Uterus (tissue), 4 donors: Measurements from ENCODE around the gene PCSK2. TPM values are rescaled to one million over a fixed set of nuclear protein-coding genes. Genes with fewer than 3 reads are reported as not detected.

ENCODE experiments used
- DNase-seq, 2 donors: peaks; one replicate each; pipeline ENCODE4 v3.0.0-alpha.2; 2019 to 2020
- H3K27ac ChIP-seq, 2 donors: fragments of 200-600 bp; sonication (generic); 1 replicate in 1 of 2; 2 replicates in 1 of 2; pipeline ENCODE4 v1.5.1; 2016 to 2018
- H3K27me3 ChIP-seq, 2 donors: fragments of 200-600 bp; sonication (generic); one replicate each; pipeline ENCODE4 v1.5.1; 2018 to 2019; ENCODE audit warnings: control low read depth in 1 of 2
- H3K36me3 ChIP-seq, 2 donors: fragments of 200-600 bp; sonication (generic); one replicate each; pipeline ENCODE4 v1.5.1; 2019; ENCODE audit warnings: control low read depth in 1 of 2
- H3K4me1 ChIP-seq, 2 donors: fragments of 200-600 bp; sonication (generic); one replicate each; pipeline ENCODE4 v1.5.1; 2018 to 2019; ENCODE audit warnings: control low read depth in 1 of 2
- H3K4me3 ChIP-seq, 2 donors: fragments of 200-600 bp; sonication (generic); 1 replicate in 1 of 2; 2 replicates in 1 of 2; pipeline ENCODE4 v1.5.1; 2018 to 2019; ENCODE audit warnings: mild to moderate bottlenecking in 1 of 2
- H3K9me3 ChIP-seq, 2 donors: fragments of 200-600 bp; sonication (generic); one replicate each; pipeline ENCODE4 v1.5.1; 2019; ENCODE audit warnings: control low read depth in 1 of 2
- POLR2A ChIP-seq, 2 donors: fragments of 450-650 bp; IDR thresholded peaks; one replicate each; pipeline ENCODE4 v1.6.1; 2016; ENCODE audit warnings: antibody characterized with exemption in 2 of 2, mild to moderate bottlenecking in 1 of 2, moderate library complexity in 1 of 2
- intact Hi-C: fragments of 100-400 bp; cut with DNase I; formaldehyde crosslinking; loops from one replicate; pipeline ENCODE4 v1.15.1; 2023; ENCODE audit warnings: low total_unique reads
- total RNA-seq, 4 donors: library from RNA; depleted of rRNA in 3 of 4; stranded (reverse); fragments of >200 nt in 3 of 4; gene quantifications; one replicate each; pipeline versions ENCODE4 v1.1.0 to v1.2.4, GENCODE V29; 2014 to 2023
- TF ChIP-seq, protein P1 (sequence below), 4 experiments: fragments of 200-600 bp in 2 of 4; fragments of 450-650 bp in 2 of 4; sonication (generic) in 2 of 4; IDR thresholded peaks; one replicate each; pipeline ENCODE4 v1.5.1; 2016 to 2019; ENCODE audit warnings: antibody characterized with exemption in 4 of 4, mild to moderate bottlenecking in 2 of 4, moderate library complexity in 1 of 4
- donor health status: DM: yes; HTN: yes; CAD: no.

The PCSK2 gene
- total RNA-seq, 4 donors from 2014 or later: 0.37 to 1.6 TPM; not detected in 2

DNA sequence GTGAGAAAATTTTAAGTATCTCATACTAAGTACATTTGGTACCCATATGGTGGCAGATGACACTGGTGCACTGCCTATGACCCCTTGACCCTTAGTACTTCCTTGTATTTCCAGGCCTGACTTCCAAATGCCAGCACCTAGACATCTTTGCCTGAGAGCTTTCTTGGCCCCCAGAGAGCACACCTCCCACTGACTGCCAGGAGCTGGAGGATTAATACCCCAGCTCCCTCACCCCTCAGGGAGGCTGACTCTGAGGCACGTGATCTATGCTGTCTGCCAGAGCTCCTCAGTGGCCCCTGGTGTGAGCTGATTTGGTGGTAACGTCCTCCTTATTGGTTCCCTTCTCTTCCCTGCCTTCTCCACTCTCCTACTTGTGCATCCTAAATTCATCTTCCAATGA lies 266.3 kb downstream of the PCSK2 start:
- no peak for TF ChIP-seq POLR2A (IDR thresholded peaks at IDR 0.05)
- TF ChIP-seq, protein P1, sequence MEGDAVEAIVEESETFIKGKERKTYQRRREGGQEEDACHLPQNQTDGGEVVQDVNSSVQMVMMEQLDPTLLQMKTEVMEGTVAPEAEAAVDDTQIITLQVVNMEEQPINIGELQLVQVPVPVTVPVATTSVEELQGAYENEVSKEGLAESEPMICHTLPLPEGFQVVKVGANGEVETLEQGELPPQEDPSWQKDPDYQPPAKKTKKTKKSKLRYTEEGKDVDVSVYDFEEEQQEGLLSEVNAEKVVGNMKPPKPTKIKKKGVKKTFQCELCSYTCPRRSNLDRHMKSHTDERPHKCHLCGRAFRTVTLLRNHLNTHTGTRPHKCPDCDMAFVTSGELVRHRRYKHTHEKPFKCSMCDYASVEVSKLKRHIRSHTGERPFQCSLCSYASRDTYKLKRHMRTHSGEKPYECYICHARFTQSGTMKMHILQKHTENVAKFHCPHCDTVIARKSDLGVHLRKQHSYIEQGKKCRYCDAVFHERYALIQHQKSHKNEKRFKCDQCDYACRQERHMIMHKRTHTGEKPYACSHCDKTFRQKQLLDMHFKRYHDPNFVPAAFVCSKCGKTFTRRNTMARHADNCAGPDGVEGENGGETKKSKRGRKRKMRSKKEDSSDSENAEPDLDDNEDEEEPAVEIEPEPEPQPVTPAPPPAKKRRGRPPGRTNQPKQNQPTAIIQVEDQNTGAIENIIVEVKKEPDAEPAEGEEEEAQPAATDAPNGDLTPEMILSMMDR (IDR thresholded peaks at IDR 0.05): no peak
- Histone ChIP-seq H3K27ac (no peak overlapping the region), H3K4me1 (no peaks in the 10 kb centered on the region), H3K27me3 (no peaks in the 10 kb centered on the region), H3K9me3 (no peaks in the 10 kb centered on the region), H3K36me3 (no peaks in the 10 kb centered on the region), H3K4me3 (no peak overlapping the region)
- DNase-seq: no peak
- intact Hi-C loops: no loop called here

DNA sequence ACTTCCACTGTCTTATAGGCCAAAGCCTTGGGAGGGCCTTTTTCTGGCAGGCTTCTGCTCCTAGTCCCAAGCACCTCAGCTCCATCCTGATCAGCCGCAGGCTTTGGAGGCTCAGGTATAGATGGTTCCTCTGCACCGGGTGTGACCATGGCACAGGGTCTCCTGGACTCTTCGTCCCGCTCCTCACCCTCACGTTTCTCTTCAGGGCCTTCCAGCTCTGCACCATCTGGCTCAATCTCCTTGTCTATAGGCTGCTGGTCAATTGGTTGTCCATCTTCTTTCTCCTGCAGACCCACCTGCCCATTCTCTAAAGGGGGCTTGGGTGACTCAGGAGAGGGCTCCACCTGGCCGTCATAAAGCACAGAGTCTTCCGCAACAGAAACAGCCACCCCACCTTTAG lies 267.4 kb downstream of the PCSK2 start:
- intact Hi-C loops: no loop called here
- no peaks in the 10 kb centered on the region for H3K4me1 ChIP-seq
- DNase-seq: no peak
- no peaks in the 10 kb centered on the region for H3K36me3 ChIP-seq
- no peaks in the 10 kb centered on the region for H3K27me3 ChIP-seq
- no peak overlapping the region for H3K27ac ChIP-seq
- no peaks in the 10 kb centered on the region for H3K9me3 ChIP-seq
- no peak overlapping the region for H3K4me3 ChIP-seq
- TF ChIP-seq POLR2A (IDR thresholded peaks at IDR 0.05): no peak
- TF ChIP-seq, protein P1 (IDR thresholded peaks at IDR 0.05): no peak

DNA sequence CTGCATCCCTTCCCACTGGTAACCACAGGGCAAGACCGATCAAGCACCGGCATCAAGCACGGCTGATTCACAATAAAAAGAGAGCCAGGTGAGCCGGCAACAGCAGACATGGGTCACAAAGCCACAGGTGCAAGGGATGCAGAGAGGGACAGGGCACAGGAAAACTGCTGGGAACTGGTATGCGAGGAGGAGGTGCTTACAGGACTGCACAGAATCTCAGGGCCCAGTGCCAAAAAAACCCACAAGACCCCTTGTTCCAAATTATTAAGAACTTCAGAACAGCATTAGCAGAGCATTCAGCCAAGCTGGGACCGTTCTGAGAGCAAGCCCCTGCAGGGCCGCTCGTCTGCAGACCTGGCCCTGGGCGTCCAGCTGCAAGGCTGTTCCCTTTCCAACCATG lies 269.0 kb downstream of the PCSK2 start:
- no peak for DNase-seq
- H3K27me3 ChIP-seq: no peaks in the 10 kb centered on the region
- no peaks in the 10 kb centered on the region for H3K36me3 ChIP-seq
- H3K4me3 ChIP-seq: no peak overlapping the region
- intact Hi-C loops: no loop called here
- TF ChIP-seq, protein P1 (IDR thresholded peaks at IDR 0.05): no peak
- TF ChIP-seq POLR2A (IDR thresholded peaks at IDR 0.05): no peak
- no peaks in the 10 kb centered on the region for H3K4me1 ChIP-seq
- no peaks in the 10 kb centered on the region for H3K9me3 ChIP-seq
- no peak overlapping the region for H3K27ac ChIP-seq

DNA sequence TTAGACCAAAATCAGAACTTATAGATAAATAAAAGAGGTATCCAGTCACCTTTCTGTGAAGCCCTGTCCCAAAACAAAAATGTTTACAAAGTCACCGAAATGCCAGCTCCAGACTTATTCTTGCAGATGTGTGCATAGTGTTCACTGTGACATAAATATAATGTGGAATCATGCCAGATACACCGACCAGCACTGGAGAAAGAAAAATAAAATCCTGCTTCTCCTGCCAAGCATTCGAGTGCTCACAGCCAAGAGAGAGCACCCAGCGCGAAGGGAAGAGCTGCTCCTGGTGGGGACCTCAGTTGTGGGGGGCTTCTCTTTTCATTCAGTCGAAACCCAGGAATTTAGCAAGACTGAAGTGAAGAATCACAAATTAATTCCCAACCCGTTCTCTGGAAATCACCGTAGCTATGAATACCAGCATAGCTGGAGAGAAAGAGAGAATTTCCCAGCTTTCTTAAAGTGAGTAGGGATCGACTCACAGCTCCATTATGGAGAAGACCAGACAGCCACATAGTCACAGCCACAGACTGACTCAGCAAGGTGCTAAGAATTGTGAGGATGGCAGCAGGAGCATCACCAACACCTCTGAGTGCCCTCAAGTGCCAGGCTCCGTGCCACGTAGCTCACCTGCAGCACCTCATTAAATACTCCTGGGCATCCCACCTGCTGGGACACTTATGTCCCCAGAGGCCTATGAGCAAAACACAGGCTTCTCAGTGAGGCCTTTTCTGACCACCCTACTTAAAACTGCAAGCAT lies 271.2 kb downstream of the PCSK2 start:
- Histone ChIP-seq H3K4me3 (no peak overlapping the region), H3K36me3 (no peaks in the 10 kb centered on the region), H3K27me3 (no peaks in the 10 kb centered on the region), H3K4me1 (no peaks in the 10 kb centered on the region), H3K27ac (no peak overlapping the region), H3K9me3 (no peaks in the 10 kb centered on the region)
- TF ChIP-seq, protein P1 (IDR thresholded peaks at IDR 0.05): no peak
- TF ChIP-seq POLR2A (IDR thresholded peaks at IDR 0.05): no peak
- intact Hi-C loops: no loop called here
- no peak for DNase-seq

GRCh38 chr20:17498641-17499040 lies 271.8 kb downstream of the PCSK2 start:
- Histone ChIP-seq H3K4me3 (no peak overlapping the region), H3K4me1 (no peaks in the 10 kb centered on the region), H3K27ac (no peak overlapping the region), H3K27me3 (no peaks in the 10 kb centered on the region), H3K36me3 (no peaks in the 10 kb centered on the region), H3K9me3 (no peaks in the 10 kb centered on the region)
- intact Hi-C loops: no loop called here
- no peak for DNase-seq
- TF ChIP-seq, protein P1 (IDR thresholded peaks at IDR 0.05): no peak
- TF ChIP-seq POLR2A (IDR thresholded peaks at IDR 0.05): no peak
